ENCODE data around the gene PTPN3. TPM values are rescaled to one million over a fixed set of nuclear protein-coding genes. Genes with fewer than 3 reads are reported as not detected.

PTPN3 gene
- total RNA-seq, 1 experiment from 2014 or later, result 20.2 TPM

DNA sequence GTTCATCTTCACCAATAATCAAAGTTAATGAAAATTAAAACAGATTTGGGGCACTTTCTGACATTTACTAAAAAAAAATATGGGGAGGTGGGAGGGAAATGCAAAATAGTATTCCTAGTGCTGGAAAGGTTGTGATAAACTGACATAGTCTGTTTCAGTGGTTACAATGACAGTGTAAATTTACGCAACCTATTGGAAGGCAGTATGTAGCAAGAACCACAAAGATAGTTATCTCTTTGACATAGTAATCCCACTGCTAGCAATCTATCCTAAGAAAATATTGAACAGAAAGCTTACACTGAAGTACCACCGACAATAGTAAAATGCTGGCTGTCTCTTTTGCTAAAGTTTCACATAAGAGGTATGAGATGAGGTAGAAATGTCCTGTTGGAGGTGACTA is 162.2 kb downstream of the PTPN3 start:
- peak in 1 of 2 experiments; percentile 75 for DNase-seq
- Histone ChIP-seq H3K9me2 (ENCODE audit: insufficient read depth) (no peaks in the 10 kb centered on the region), H3K4me1 (replicated peaks; ENCODE audit: insufficient read depth) (peaks cover 26% of the 10 kb centered on the region), H3K27ac (no peak overlapping the region), H3K27me3 (ENCODE audit: insufficient read depth, low read depth) (no peaks in the 10 kb centered on the region), H3K79me2 (ENCODE audit: low read depth) (no peaks in the 10 kb centered on the region), H2AFZ (no peak overlapping the region), H3K36me3 (ENCODE audit: low read depth) (no peaks in the 10 kb centered on the region), H3K9me3 (ENCODE audit: insufficient read depth, low read depth) (no peaks in the 10 kb centered on the region), H4K20me1 (ENCODE audit: insufficient read depth) (no peaks in the 10 kb centered on the region), H3K4me2 (peak overlapping the region; percentile 18), H3F3A (ENCODE audit: insufficient read depth, low read depth) (peaks cover 25% of the 10 kb centered on the region; the same call in 1 of the 2 replicates), H3K4me3 (no peak overlapping the region)
- CTCF ChIA-PET, result no interaction called here
- POLR2A ChIA-PET (ENCODE audit: unreplicated experiment), result no interaction called here
- TF ChIP-seq, protein P1, sequence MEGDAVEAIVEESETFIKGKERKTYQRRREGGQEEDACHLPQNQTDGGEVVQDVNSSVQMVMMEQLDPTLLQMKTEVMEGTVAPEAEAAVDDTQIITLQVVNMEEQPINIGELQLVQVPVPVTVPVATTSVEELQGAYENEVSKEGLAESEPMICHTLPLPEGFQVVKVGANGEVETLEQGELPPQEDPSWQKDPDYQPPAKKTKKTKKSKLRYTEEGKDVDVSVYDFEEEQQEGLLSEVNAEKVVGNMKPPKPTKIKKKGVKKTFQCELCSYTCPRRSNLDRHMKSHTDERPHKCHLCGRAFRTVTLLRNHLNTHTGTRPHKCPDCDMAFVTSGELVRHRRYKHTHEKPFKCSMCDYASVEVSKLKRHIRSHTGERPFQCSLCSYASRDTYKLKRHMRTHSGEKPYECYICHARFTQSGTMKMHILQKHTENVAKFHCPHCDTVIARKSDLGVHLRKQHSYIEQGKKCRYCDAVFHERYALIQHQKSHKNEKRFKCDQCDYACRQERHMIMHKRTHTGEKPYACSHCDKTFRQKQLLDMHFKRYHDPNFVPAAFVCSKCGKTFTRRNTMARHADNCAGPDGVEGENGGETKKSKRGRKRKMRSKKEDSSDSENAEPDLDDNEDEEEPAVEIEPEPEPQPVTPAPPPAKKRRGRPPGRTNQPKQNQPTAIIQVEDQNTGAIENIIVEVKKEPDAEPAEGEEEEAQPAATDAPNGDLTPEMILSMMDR (conservative IDR thresholded peaks at IDR 0.05), result no peak
- TF ChIP-seq EZH2 (IDR thresholded peaks at IDR 0.05; ENCODE audit: low read depth), result no peak
- intact Hi-C loops (cut with micrococcal nuclease; ENCODE audit: unreplicated experiment), result no loop called here
- no TSS peak for BruUV-seq (replicated peaks)

DNA sequence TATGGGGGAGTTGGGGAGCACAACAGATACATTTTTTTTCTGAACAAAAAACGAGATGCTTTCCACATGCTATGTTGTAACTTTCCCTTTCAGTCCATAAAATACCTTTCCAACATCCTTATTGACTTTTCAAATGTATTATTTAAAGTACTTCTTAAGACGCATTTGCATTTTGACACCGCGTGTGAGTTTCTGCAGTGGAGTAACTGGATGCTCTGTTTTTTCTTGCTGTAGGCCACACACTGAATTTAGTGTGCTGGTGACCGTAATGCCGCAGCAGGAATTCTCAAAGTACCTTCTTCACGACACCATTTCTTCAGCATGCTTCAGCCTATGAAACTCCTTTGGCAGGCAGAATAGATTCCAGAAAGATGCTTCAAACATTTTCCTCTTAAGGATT is 163.0 kb downstream of the PTPN3 start:
- Histone ChIP-seq H3K36me3 (ENCODE audit: low read depth) (no peaks in the 10 kb centered on the region), H3K9me3 (ENCODE audit: insufficient read depth, low read depth) (no peaks in the 10 kb centered on the region), H4K20me1 (ENCODE audit: insufficient read depth) (no peaks in the 10 kb centered on the region), H3F3A (ENCODE audit: insufficient read depth, low read depth) (peaks cover 27% of the 10 kb centered on the region; the same call in 1 of the 2 replicates), H3K4me1 (replicated peaks; ENCODE audit: insufficient read depth) (peaks cover 34% of the 10 kb centered on the region), H3K4me3 (no peak overlapping the region), H3K79me2 (ENCODE audit: low read depth) (no peaks in the 10 kb centered on the region), H3K9me2 (ENCODE audit: insufficient read depth) (no peaks in the 10 kb centered on the region), H3K4me2 (no peak overlapping the region), H3K27ac (no peak overlapping the region), H3K27me3 (ENCODE audit: insufficient read depth, low read depth) (no peaks in the 10 kb centered on the region), H2AFZ (no peak overlapping the region)
- BruUV-seq (replicated peaks), result no TSS peak
- CTCF ChIA-PET, result no interaction called here
- intact Hi-C loops (cut with micrococcal nuclease; ENCODE audit: unreplicated experiment), result no loop called here
- POLR2A ChIA-PET (ENCODE audit: unreplicated experiment), result no interaction called here
- DNase-seq, result no peak
- TF ChIP-seq, protein P1 (conservative IDR thresholded peaks at IDR 0.05), result no peak
- TF ChIP-seq EZH2 (IDR thresholded peaks at IDR 0.05; ENCODE audit: low read depth), result no peak

DNA sequence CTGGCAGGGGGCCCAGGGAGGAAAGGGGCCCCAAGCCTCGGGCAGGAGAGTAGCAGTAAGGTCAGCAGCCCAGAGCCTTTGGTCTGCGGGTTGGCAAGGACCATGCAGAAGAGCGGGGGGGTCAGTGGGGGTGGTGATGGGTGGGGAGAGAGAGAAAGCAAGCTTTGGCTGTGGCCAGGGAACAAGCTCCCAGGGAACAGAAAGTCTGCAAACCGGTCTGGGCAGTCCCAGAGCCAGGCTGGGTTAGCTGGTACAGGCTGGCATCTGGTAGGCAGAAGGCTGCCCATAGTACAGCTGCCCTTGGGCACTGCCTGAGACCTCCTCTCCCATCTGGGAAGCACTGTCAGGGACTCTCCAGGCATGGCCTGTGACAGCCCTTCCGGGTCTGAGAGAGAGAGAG is 166.8 kb downstream of the PTPN3 start:
- Histone ChIP-seq H3K27me3 (ENCODE audit: insufficient read depth, low read depth) (no peaks in the 10 kb centered on the region), H3F3A (ENCODE audit: insufficient read depth, low read depth) (peaks cover 46% of the 10 kb centered on the region), H3K4me3 (no peak overlapping the region), H3K4me2 (peak overlapping the region; percentile 69), H3K9me3 (ENCODE audit: insufficient read depth, low read depth) (no peaks in the 10 kb centered on the region), H3K4me1 (replicated peaks; ENCODE audit: insufficient read depth) (peaks cover 68% of the 10 kb centered on the region), H4K20me1 (ENCODE audit: insufficient read depth) (no peaks in the 10 kb centered on the region), H3K36me3 (ENCODE audit: low read depth) (no peaks in the 10 kb centered on the region), H3K9me2 (ENCODE audit: insufficient read depth) (no peaks in the 10 kb centered on the region), H2AFZ (no peak overlapping the region), H3K27ac (peak overlapping the region; percentile 64), H3K79me2 (ENCODE audit: low read depth) (no peaks in the 10 kb centered on the region)
- intact Hi-C loops (cut with micrococcal nuclease; ENCODE audit: unreplicated experiment), result loop anchor here (1.0 kb wide), 1 partner anchor 14 kb away; no protein-coding TSS in a partner anchor
- BruUV-seq (replicated peaks), result no TSS peak
- ChIA-PET POLR2A (ENCODE audit: unreplicated experiment) (interaction anchor here (0.6 to 0.7 kb wide), 3 partner anchors 45 to 1908 kb away, joined by 3 to 12 read pairs (median 6); no protein-coding TSS in a partner anchor), CTCF (interaction anchor here (1.4 kb wide), 1 partner anchor 14 kb away, joined by 11 read pairs; no protein-coding TSS in a partner anchor)
- peak; percentile 94 to 95 for DNase-seq
- no peak for TF ChIP-seq EZH2 (IDR thresholded peaks at IDR 0.05; ENCODE audit: low read depth)
